Anterior cingulate cortex (tissue), 58 donors: Measurements from ENCODE around the gene DPP4.
A peak's percentile ranks its signal among the peaks of the same experiment; 100 is the strongest.

Experiments used
- DNase-seq, 58 donors: peaks; one replicate each; lab custom pipeline; 2025; lab: John Stamatoyannopoulos, UW

DPP4 gene

GRCh38 chr2:162022290-162022945 is 51.6 kb downstream of the DPP4 start:
- DNase-seq: no peak

GRCh38 chr2:162021516-162022058 is 52.4 kb downstream of the DPP4 start:
- no peak for DNase-seq

- no peak for DNase-seq
Observed at GRCh38 chr2:162018530-162018929, 55.5 kb downstream of the DPP4 start.

- DNase-seq: no peak
Observed at GRCh38 chr2:162017233-162017632, 56.8 kb downstream of the DPP4 start.

GRCh38 chr2:162016080-162016479 is 57.9 kb downstream of the DPP4 start:
- DNase-seq: no peak

GRCh38 chr2:162014751-162015150 is 59.3 kb downstream of the DPP4 start:
- no peak for DNase-seq

- DNase-seq: peak in 1 of 58 donors; percentile 46
Observed at GRCh38 chr2:162013514-162014475, 60.2 kb downstream of the DPP4 start.

GRCh38 chr2:162012565-162013058 is 61.4 kb downstream of the DPP4 start:
- DNase-seq: no peak

GRCh38 chr2:162011706-162012564 is 62.1 kb downstream of the DPP4 start:
- no peak for DNase-seq

GRCh38 chr2:162009543-162009942 is 64.5 kb downstream of the DPP4 start:
- no peak for DNase-seq

GRCh38 chr2:162007447-162008040 is 66.5 kb downstream of the DPP4 start:
- no peak for DNase-seq

- DNase-seq: no peak
Observed at GRCh38 chr2:162006337-162006736, 67.7 kb downstream of the DPP4 start.

GRCh38 chr2:162004031-162004430 is 70.0 kb downstream of the DPP4 start:
- no peak for DNase-seq

GRCh38 chr2:162002623-162003235 is 71.3 kb downstream of the DPP4 start:
- peak in 7 of 58 donors; percentile 15 to 45 (median 29) for DNase-seq

- DNase-seq: no peak
Observed at GRCh38 chr2:162000431-162000830, 73.6 kb downstream of the DPP4 start.

- peak in 5 of 58 donors; percentile 22 to 43 (median 25) for DNase-seq
Observed at GRCh38 chr2:161999321-161999720, 74.7 kb downstream of the DPP4 start.

- peak in 1 of 58 donors; percentile 38 for DNase-seq
Observed at GRCh38 chr2:161998857-161999256, 75.2 kb downstream of the DPP4 start.

GRCh38 chr2:161997916-161998471 is 76.0 kb downstream of the DPP4 start:
- DNase-seq: no peak

GRCh38 chr2:161995553-161996016 is 78.4 kb downstream of the DPP4 start:
- DNase-seq: no peak
